Progenitor cell of endocrine pancreas (in vitro differentiated cells): Measurements from ENCODE around the gene JPH4. TPM values are rescaled to one million over a fixed set of nuclear protein-coding genes. Genes with fewer than 3 reads are reported as not detected.
"Not testable (repeated sequence)": the region's sequence is repeated elsewhere in the genome, so short reads cannot be mapped to it uniquely, and the experiment has no call there.

Experiments used
- DNase-seq: peaks from one replicate; pipeline ENCODE4 v3.0.0; 2021; ENCODE audit warnings: low spot score; ENCODE audit not compliant: unreplicated experiment
- H3K27ac Mint-ChIP-seq: 2 replicates; pipeline ENCODE4 v1.8.0; 2021; ENCODE audit warnings: mild to moderate bottlenecking, moderate library complexity, mixed read lengths
- H3K27me3 Mint-ChIP-seq: 2 replicates; pipeline ENCODE4 v1.8.0; 2021; ENCODE audit warnings: mixed read lengths
- H3K36me3 Mint-ChIP-seq: 2 replicates; pipeline ENCODE4 v1.8.0; 2022; ENCODE audit warnings: mixed read lengths; ENCODE audit not compliant: insufficient read depth
- H3K4me1 Mint-ChIP-seq: 2 replicates; pipeline ENCODE4 v1.8.0; 2021; ENCODE audit warnings: low read depth, mixed read lengths
- H3K4me3 Mint-ChIP-seq: 2 replicates; pipeline ENCODE4 v1.8.0; 2021; ENCODE audit warnings: low read depth, mild to moderate bottlenecking, moderate library complexity, mixed read lengths
- H3K9me3 Mint-ChIP-seq: 2 replicates; pipeline ENCODE4 v1.8.0; 2021; ENCODE audit warnings: low read depth, mixed read lengths
- CTCF ChIP-seq: fragments of 200-600 bp; sonication (generic); IDR thresholded peaks from one replicate; pipeline ENCODE4 v1.5.0; 2021; ENCODE audit warnings: antibody characterized with exemption, mild to moderate bottlenecking; ENCODE audit not compliant: unreplicated experiment
- total RNA-seq: library from RNA; stranded (reverse); gene quantifications from 2 replicates; pipeline ENCODE4 v1.2.1, GENCODE V29; 2021

The JPH4 gene
- total RNA-seq, 1 donor from 2014 or later = not detected

GRCh38 chr14:23602181-23603095 is 23.8 kb upstream of the JPH4 start:
- Mint-ChIP-seq H3K36me3 (no peaks in the 10 kb centered on the region), H3K27ac (no peak overlapping the region), H3K27me3 (peaks cover 14% of the 10 kb centered on the region), H3K4me1 (no peaks in the 10 kb centered on the region), H3K4me3 (no peak overlapping the region), H3K9me3 (peaks cover 2% of the 10 kb centered on the region)
- TF ChIP-seq CTCF = no peak
- no peak for DNase-seq

- peaks cover 13% of the 10 kb centered on the region for H3K27me3 Mint-ChIP-seq
- no peaks in the 10 kb centered on the region for H3K4me1 Mint-ChIP-seq
- H3K4me3 Mint-ChIP-seq = no peak overlapping the region
- TF ChIP-seq CTCF = no peak
- no peaks in the 10 kb centered on the region for H3K36me3 Mint-ChIP-seq
- H3K9me3 Mint-ChIP-seq = no peaks in the 10 kb centered on the region
- no peak for DNase-seq
- H3K27ac Mint-ChIP-seq = no peak overlapping the region
Measured at GRCh38 chr14:23601845-23602180, 23.2 kb upstream of the JPH4 start.

- Mint-ChIP-seq H3K4me3 (no peak overlapping the region), H3K4me1 (no peaks in the 10 kb centered on the region), H3K27ac (no peak overlapping the region), H3K36me3 (no peaks in the 10 kb centered on the region), H3K9me3 (no peaks in the 10 kb centered on the region), H3K27me3 (peaks cover 11% of the 10 kb centered on the region)
- TF ChIP-seq CTCF = no peak
- no peak for DNase-seq
Measured at GRCh38 chr14:23601424-23601823, 22.8 kb upstream of the JPH4 start.

- Mint-ChIP-seq H3K36me3 (no peaks in the 10 kb centered on the region), H3K4me3 (no peak overlapping the region), H3K27ac (no peak overlapping the region), H3K9me3 (no peaks in the 10 kb centered on the region), H3K4me1 (no peaks in the 10 kb centered on the region), H3K27me3 (peaks cover 8% of the 10 kb centered on the region)
- no peak for TF ChIP-seq CTCF
- no peak for DNase-seq
Measured at GRCh38 chr14:23600806-23601205, 22.2 kb upstream of the JPH4 start.

- H3K9me3 Mint-ChIP-seq = no peaks in the 10 kb centered on the region
- no peak for DNase-seq
- H3K4me3 Mint-ChIP-seq = no peak overlapping the region
- no peak overlapping the region for H3K27ac Mint-ChIP-seq
- no peak for TF ChIP-seq CTCF
- no peaks in the 10 kb centered on the region for H3K4me1 Mint-ChIP-seq
- no peaks in the 10 kb centered on the region for H3K36me3 Mint-ChIP-seq
- peaks cover 5% of the 10 kb centered on the region for H3K27me3 Mint-ChIP-seq
Measured at GRCh38 chr14:23600322-23600707, 21.7 kb upstream of the JPH4 start.

- H3K9me3 Mint-ChIP-seq, H3K36me3 Mint-ChIP-seq, H3K27ac Mint-ChIP-seq, H3K4me3 Mint-ChIP-seq, DNase-seq, H3K4me1 Mint-ChIP-seq: not testable (repeated sequence)
- peaks cover 11% of the 10 kb centered on the region for H3K27me3 Mint-ChIP-seq
Measured at GRCh38 chr14:23594191-23594590, 15.6 kb upstream of the JPH4 start.
